NCI-H2227 (cell line): ENCODE measurements around the gene TBCE.

ENCODE experiments used
- DNase-seq: peaks from one replicate; lab custom pipeline; 2025; ENCODE audit not compliant: unreplicated experiment; lab: John Stamatoyannopoulos, UW

TBCE gene, protein sequence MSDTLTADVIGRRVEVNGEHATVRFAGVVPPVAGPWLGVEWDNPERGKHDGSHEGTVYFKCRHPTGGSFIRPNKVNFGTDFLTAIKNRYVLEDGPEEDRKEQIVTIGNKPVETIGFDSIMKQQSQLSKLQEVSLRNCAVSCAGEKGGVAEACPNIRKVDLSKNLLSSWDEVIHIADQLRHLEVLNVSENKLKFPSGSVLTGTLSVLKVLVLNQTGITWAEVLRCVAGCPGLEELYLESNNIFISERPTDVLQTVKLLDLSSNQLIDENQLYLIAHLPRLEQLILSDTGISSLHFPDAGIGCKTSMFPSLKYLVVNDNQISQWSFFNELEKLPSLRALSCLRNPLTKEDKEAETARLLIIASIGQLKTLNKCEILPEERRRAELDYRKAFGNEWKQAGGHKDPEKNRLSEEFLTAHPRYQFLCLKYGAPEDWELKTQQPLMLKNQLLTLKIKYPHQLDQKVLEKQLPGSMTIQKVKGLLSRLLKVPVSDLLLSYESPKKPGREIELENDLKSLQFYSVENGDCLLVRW

DNA sequence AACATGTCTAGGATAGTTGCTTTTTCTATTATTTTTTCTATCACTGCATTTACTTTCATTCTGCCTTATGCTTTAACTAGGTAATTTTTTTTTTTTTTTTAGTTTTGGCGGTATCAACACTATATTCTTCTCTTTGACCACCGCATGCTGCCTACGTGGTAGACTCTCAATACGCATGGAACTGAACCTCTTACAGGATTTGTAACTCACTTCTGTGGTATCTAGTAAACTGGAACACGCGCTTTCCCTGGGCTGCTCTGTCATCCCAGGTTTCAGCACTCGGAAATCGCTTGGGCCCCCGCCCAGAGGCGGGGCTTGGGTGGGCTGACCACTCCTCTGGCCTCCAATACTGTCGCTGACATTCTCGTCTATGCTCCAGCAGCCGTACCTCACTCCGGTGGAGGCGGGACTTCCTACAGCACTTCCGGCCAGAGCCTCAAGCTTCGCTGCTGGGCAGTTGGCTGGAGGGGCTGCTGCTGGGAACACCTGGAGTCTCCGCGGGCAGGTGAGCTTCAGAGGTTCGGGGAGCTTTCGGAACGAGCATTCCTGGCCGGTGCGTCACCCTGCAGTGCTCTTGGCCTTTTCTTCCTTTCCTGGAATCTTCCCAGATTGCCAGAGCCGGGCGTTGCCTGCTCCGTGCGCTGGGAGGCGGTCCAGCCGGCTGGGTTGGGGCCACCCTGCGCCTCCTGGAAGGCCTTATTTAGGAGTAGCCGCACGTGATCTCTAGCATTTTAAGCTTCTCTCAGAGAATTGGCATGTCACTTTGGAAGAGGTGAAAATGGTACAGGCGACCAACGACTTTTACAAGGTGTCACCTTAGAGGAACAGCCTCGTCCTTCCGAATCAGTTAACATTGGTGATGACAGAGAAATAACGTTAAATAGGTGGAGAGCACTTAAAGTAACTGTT lies at the start of gene TBCE:
TBCE (plus strand) TSS at position 428 of the 909 bp plus-strand sequence. CDS start 12,623 bp downstream, outside the sequence.
- peak; percentile 98 for DNase-seq

DNA sequence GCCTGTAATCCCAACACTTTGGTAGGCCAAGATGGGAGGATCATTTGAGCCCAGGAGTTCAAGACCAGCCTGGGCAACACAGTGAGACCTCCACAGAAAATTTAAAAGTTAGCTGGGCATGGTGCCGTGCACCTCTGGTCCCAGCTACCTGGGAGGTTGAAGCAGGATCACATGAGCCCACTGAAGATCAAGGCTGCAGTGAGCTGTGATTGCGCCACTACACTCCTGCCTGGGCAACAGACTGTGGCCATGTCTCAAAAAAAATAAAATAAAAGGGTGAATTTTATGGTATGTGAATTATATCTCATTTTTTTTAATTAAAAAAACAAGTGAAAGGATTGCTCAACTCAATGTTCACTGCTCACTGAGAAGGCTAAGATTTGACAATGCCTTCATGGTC lies 48.0 kb upstream of the TBCE start:
- DNase-seq = no peak

DNA sequence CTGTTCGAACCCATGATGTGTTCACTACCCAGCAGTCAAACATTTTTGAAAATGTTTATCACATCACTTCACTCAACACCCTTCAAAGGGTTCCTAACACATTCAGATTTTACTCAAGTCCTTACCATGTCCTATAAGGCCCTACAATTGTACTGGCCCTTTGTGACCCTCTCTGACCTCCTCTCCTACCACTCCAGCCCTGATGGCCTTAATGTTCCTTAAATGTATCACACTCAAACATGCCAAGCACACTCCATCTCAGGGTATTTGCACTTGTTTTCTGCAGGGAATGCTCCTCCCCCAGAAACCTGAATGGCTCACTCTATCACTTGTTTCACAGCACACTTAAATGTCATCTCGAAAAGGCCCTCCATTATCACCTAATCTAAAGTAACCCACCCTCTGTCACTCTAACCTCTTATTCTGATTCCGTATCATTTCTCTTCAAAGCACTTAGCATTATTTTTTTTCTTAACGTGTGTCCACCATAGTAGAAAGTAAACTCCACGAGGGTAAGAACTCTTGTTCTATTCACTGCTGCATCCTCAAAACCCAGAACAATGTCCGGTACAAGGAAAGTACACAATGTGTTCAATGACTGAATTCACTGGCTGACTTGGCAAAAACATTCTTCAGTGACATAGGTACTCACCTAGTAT lies 46.6 kb upstream of the TBCE start:
- no peak for DNase-seq

DNA sequence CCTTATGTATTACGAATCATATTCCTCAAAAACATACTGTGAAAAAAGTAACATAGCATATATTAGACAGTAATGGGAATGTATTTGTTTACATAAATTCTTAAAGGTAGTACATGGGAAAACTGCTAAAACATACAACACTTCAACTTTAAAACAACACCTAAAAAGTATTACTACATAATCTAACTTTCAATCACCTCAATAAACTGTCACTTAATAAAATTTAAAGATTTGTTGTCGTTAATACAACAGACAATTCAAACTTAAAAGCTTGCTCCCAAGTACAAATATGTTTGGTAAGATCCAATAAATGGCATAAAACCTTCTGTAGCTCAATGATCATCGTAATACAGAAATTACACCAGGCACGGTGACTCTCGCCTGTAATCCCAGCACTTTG lies 42.9 kb upstream of the TBCE start:
- no peak for DNase-seq

DNA sequence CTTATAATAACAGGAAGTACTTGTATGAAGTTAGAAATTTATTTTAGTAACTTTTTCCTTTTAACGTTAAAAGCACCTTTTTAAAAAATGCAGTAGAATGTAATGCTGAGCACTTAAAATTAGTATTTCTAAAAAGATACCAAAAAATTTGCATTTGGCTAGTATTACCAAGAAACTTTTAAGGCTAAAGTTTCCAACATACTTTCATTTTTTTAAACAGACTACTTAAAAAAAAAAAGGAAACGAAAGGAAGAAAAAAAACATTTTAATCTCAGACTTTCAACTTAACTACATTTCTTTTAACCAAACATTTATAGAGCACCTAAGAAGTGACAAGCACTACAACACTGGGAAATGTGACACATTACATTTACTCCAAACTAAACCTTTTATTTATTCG lies 42.1 kb upstream of the TBCE start:
- DNase-seq = no peak

DNA sequence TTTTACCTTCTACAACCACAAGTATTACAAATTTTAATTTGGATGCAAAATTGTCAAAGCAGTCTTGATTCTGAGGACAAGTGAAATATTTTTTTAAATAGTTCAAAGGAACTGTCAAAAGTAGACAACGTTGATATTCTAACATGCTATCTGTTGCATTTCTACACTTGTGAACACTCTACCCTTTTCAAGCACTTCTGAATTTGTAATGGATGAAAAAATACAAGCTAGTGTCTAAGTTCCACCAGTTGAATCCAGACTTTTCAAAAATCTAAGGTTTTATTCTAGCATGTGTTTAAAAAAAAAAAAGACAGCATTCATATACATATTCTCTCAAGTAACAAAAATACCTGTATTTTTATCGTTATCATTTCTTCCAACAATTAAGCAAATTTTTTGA lies 41.4 kb upstream of the TBCE start:
- no peak for DNase-seq

DNA sequence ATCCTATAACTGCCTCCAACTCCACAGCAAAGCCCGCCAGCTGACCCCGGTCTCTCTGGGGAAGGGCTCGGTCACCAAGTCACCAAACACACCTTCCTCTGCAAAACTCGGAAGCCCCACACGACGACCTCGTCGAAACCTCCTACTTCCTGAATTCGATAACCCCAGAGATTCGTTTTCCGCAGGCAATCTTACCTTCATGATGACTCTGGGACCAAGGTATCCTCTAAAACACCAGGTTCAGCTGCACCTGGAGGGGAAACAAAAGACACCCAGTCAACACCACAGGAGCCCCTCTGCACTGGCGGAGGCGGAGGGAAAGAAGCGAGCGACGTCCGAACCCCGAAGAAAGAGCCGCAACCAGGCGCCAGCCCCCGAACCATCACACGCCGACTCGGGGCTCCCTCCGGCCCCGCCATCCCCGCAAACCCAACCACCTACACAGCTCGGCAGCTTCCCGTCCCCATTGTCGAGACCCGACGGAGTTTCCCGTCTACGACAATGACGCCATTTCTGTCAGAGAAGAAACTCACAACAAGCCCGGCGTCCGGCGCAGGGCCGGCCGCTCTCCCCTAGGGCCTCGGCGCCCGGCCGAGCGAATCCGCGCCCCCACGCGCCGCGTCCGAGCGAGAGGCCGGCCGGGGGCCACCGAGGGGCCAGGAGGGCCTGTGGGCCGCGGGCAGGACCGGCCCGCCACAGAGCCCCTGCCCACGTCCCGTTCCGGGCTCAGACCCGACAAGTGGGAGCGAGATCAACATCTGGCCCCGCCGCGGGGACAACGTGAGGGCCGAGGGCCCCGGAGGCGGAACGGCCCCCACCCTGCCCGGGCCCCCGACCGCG lies 40.3 kb upstream of the TBCE start:
- peak; percentile 46 for DNase-seq

DNA sequence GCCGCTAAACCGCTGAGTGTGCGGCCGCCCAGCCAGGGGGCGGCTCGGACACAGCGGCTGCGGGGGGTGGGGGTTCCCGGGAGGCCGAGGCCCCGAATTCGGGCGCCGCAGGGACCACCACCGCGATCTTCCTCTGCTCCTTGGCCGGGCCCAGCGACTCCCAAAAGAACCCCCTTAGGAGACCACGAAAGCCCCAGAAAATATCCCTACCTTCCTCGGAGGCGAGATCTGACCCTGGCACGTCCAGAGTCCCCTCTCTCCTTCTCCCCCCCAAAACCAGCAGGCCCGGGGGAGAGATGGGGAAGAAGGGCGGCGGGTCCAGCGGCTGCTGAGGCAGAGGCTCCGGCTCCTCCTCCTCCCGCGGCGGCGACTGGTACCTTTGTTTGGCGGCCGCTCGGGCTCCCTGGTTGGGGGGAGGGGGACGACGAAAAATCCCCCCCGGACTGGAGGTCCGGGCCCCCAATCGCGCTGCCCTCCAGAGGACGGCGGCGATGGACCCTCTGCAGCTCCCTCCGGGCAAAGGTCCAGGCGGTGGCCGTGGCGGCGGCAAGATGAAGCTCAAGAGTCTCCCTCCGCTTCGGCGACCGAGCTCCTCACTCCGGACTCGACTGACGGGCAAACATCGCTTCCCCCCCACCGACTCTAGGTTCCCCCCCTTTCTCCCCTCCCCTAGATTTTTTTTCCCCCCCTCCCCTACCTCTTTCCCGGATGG lies 39.5 kb upstream of the TBCE start, which contains the start of gene ARID4B:
ARID4B (minus strand) TSS at position 621 of the 712 bp plus-strand sequence. CDS start 1,260 bp downstream, outside the sequence.
- DNase-seq = peak; percentile 82

DNA sequence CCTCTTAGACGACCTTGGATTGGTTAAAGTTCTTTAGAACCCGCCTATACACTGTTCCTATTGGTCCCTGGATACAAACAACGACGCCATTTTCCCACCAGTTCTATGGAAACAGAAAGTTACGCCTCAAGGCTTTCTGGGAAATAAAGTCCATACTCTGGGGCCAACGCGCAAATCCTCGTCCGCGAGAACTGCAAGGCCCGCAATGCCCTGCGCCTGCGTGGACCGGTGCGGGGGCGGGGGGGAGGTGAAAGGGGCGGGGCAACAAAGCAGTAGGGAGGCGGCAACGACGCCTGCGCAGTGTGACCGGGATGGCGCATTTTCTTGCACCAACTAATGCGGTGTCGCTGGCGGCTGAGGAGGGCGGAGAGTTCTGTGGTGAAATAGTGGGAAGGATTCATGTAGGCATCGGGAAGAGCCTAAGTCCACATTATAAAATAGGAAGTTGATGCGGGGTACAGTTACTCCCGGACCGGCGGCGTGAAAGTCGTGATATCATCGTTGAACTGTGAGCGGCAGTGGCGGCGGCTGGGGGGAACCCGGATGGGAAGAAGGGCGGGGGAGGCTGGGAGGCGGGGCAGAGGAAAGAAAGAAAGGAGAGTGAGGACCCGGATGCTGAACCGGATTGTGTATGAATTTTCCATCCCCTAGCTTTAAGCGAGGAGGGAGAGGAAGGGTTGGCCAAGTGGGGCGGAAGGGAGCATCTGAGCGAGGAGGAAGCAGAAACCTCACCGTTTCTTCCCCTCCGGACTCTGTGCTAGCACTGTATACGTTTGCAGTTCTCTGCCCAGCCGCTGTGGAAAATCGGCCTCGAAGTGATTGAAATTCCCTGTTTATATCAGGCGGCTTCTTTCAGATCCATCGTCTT lies 38.7 kb upstream of the TBCE start, which contains the start of gene GGPS1:
GGPS1 (plus strand) TSS at position 300 of the 868 bp plus-strand sequence. CDS start 6,695 bp downstream, outside the sequence.
- peak; percentile 99 for DNase-seq

DNA sequence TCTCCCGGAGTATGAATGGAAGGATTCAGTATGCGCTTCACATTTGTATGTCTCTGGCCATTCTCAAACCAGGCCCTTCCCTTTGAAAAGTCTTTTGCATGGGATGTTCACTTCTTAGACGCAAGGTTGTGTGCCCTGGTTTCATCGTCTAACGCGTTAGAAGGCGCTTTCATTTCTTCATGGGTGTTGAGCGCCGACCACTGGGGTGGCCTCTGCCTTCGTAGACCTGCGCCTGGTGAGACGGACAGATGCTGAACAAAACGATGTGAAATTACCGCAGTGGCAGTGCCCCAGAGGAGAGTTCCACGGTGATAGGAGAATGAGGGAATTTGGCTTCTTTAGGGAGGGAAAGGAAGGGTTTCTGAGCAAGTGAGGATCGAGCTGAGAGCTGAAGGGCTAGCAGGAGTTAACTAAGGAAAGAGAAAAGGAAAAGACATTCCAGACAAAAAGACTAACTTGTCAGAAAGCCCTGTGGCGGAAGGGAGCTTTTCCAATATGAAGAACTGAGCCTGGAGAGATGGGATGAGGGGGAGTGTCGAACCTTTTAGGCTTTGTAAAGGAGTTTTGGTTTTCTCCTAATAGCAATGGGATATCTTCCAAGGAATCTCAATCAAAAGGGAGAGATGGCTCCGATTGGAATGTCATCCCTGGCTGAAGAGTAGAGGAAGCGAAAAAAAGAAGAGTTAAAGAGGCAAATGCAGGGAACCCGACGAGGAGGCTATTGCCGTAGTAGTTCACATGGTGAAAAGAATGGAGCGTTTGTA lies 37.9 kb upstream of the TBCE start:
- DNase-seq = peak; percentile 65

DNA sequence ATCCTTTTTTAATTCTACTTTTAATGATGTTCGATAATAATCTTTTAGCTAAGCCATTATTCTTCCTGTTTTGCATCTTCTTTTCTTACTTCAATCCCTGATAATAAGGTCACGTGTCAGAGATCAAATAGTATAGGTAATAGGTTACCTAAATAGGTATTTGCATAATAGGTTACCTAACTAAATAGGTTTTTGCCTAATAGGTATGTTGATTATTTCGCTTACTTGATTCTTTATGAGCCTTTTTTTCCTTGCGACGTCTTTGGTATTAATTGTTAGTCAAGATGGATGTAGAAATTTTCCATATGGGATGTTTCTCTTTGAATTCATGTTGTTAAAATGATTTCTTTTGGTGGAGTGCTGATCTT lies 36.3 kb upstream of the TBCE start:
- no peak for DNase-seq

DNA sequence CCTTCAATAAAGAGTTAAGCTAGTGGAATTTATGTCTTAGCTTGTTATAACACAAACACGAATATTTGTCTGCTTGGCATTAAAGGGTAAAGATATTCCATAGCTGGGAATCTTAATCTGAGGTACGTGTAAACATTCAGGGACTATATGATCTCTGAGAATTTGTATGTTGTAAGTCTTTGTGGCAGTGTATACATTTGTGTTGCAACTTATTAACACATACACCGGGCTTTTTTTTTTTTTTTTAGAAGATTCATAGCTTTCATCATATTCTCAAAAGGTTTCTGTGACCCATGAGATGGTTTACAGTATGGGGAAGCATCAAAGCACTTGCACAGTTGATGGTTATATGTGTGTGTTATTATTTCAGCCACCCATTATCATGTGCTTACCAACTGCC lies 35.8 kb upstream of the TBCE start:
- DNase-seq = no peak

DNA sequence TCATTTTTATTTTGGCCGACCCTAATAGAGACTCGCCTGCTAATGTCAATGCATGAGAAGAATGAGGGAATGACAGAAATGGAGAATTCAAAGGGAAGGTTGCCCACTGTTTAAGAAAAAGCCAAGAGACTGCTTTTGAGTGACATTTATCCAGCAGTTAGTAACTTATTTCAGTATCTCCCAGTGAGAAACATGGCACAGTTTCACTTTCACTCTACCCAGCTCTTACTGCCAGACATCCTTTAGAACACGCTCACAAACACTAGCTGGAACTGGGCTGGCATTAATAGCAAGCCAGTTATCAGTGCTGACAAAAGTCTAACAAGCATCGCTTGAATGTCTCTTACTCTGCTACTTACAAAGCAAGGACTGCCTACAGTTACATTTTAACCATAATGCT lies 30.3 kb upstream of the TBCE start:
- DNase-seq = no peak

DNA sequence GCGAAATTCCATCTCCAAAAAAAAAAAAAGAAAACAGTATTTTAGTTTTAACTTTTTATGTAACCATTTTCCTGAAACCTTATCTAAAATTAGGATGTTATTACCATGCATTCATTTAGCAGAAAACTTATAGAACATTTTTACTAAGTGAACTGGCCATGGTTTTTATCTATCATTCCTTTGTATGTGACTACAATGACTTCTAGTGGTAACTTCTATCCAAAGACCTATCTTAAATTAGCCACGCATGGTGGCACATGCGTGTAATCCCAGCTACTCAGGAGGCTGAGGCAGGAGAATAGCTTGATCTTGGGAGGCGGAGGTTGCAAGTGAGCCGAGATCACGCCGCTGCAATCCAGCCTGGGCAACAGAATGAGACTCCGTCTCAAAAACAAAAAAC lies 27.5 kb upstream of the TBCE start:
- no peak for DNase-seq

DNA sequence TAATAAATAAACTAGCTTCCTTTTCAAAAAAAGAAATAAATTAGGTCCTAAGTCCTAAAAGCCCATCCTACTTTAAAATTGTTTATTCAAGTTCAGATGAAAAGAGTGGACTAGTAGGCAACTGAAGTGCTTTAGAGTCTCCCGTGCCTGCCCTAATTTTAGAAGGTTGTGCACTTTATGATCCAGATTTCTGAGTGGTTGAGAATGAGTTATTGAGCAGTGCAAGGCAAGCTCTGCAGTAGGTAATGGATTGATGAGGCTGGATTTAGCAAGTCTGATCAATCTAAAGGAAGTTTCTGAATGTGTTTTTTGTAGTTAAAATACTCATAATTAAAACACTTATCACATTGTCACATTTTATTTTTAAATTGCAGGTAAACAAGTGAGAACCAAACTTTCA lies 25.9 kb upstream of the TBCE start:
- DNase-seq = no peak

DNA sequence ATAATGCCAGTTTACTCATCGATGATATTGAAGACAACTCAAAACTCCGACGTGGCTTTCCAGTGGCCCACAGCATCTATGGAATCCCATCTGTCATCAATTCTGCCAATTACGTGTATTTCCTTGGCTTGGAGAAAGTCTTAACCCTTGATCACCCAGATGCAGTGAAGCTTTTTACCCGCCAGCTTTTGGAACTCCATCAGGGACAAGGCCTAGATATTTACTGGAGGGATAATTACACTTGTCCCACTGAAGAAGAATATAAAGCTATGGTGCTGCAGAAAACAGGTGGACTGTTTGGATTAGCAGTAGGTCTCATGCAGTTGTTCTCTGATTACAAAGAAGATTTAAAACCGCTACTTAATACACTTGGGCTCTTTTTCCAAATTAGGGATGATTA lies 25.2 kb upstream of the TBCE start:
- DNase-seq = no peak

DNA sequence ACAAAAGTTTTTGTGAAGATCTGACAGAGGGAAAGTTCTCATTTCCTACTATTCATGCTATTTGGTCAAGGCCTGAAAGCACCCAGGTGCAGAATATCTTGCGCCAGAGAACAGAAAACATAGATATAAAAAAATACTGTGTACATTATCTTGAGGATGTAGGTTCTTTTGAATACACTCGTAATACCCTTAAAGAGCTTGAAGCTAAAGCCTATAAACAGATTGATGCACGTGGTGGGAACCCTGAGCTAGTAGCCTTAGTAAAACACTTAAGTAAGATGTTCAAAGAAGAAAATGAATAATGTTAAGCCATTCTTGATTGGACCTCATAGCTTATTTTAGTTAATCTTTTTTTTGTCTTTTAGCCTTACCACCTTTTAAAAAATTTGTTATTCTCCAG lies 24.8 kb upstream of the TBCE start:
- DNase-seq = no peak

DNA sequence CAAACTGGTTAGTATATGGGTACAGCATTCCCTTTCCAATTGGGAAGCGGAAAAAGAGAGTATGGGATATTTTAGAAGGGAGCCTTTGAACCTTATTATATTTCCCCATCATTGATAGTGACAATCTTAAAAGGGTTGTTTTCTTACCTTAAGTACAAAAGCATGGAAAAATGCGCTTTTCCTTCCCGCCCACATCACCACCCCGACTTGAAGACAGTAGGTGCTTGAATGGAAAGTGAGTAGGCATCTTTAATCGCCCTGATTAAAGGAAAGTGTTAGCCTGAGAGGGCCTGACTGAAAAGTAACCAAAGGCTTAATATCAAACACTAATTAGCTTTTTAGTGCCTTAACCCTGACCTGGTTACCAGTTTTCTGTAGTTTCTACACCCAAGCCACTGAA lies 23.5 kb upstream of the TBCE start:
- DNase-seq = no peak
